ENCODE measurements around the gene HDAC9.

- TF ChIP-seq CTCF (IDR thresholded peaks at IDR 0.05 in 4 of 5, conservative IDR thresholded peaks at IDR 0.05 in 1 of 5) = no peak
- no peak for TF ChIP-seq POLR2A (IDR thresholded peaks at IDR 0.05)
Measured at GRCh38 chr7:18694911-18695310, 199.4 kb downstream of the HDAC9 start.
